GM21619 (cell line): Measurements from ENCODE around the gene CDKN1A.

Experiments used
- ATAC-seq: cut with Tn5 transposase; IDR thresholded peaks from one replicate; pipeline ENCODE4 v1.9.1; 2021; ENCODE audit not compliant: unreplicated experiment

Gene CDKN1A

DNA sequence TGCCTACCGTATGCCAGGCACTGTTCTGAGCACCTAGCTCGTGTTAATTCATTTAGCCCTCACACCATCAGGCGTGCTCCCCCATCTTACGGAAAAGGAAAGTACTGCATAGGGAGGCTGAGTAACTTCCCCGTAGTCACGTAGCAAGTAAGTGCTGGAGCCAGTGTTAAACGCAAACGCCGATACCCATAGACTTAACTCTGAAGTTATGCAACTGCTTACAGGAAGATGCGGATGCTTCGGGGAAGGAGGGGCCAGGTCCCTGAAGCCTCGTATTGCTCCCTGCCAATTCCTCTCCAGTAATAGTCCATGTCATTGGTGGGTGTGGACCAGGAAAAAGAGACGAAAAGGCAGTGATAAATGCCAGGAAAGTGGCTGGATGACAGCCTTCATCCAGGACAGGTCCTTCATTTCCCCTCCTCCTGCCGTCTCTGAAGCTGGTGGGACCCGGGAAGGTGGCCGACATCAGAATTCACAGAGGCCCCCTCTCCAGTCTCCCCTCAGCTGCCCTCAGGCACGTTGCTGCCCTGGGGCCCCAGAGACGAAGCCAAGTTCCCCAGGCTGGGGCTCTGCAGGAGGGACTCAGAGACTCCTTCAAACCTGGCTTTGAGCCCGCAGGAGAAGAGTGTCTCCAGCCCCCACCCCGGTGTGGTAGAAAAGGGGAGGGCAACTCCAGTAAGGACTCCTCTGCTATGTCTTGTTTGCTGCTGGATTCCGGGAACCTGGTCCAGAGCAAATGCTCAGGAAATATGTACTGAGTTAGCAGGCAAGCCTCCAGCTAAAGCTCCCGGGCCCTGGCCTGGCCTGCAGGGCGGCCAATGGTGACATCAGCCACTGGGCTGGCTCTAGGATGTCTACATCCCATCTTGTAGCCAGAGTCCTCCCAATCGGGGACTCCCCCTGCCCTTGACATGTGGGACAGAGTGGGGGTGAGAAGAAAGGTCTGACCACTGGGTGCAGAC lies 56.9 kb downstream of the CDKN1A start:
- ATAC-seq, result no peak
